Measurements from ENCODE around the gene CELSR3. TPM values are rescaled to one million over a fixed set of nuclear protein-coding genes. Genes with fewer than 3 reads are reported as not detected.

Gene CELSR3
- total RNA-seq, 2 experiments from 2014 or later = 15.8 to 17.8 TPM

DNA sequence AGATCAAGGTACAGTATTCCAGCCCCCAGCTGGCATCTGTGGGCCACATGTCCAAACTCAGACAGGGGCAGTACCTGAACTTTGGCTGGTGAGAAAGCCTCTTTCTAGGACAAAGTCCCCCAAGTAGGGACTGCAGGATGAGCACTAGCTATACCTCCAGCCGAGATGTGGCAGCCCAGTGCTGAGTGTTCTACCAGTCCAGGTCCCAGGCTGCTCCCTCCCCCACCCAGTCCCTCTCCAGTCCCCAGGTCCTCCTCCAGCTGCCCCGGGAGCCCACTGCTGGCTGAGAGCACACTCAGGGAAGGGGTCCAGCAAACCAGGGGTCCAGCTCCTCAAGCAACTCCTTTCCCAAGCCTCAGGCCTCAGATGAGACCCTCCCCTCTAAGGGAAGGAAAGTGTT is 28.9 kb downstream of the CELSR3 start:
- H3K27ac Mint-ChIP-seq = no peak overlapping the region
- no peaks in the 10 kb centered on the region for H3K9me3 Mint-ChIP-seq
- ATAC-seq (no peak), DNase-seq (no peak)
- intact Hi-C loops (cut with micrococcal nuclease) = no loop called here
- POLR2A ChIA-PET = interaction anchor here (1.2 to 3.5 kb wide), 4 partner anchors 9 to 29 kb away, joined by 4 to 25 read pairs (median 10); partner anchors contain the start of gene CELSR3
- H3K36me3 Mint-ChIP-seq (ENCODE audit: low read depth) = peaks cover 10% of the 10 kb centered on the region
- peak overlapping the region; percentile 88 for H3K4me3 Mint-ChIP-seq
- no peaks in the 10 kb centered on the region for H3K27me3 Mint-ChIP-seq
- CTCF ChIA-PET = interaction anchor here (1.1 to 3.5 kb wide), 7 partner anchors 10 to 198 kb away, joined by 3 to 46 read pairs (median 9); partner anchors contain the start of genes PFKFB4 and TMEM89
- peaks cover 21% of the 10 kb centered on the region for H3K4me1 Mint-ChIP-seq (ENCODE audit: low read depth)
- TF ChIP-seq, protein P1, sequence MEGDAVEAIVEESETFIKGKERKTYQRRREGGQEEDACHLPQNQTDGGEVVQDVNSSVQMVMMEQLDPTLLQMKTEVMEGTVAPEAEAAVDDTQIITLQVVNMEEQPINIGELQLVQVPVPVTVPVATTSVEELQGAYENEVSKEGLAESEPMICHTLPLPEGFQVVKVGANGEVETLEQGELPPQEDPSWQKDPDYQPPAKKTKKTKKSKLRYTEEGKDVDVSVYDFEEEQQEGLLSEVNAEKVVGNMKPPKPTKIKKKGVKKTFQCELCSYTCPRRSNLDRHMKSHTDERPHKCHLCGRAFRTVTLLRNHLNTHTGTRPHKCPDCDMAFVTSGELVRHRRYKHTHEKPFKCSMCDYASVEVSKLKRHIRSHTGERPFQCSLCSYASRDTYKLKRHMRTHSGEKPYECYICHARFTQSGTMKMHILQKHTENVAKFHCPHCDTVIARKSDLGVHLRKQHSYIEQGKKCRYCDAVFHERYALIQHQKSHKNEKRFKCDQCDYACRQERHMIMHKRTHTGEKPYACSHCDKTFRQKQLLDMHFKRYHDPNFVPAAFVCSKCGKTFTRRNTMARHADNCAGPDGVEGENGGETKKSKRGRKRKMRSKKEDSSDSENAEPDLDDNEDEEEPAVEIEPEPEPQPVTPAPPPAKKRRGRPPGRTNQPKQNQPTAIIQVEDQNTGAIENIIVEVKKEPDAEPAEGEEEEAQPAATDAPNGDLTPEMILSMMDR (IDR thresholded peaks at IDR 0.05) = no peak

DNA sequence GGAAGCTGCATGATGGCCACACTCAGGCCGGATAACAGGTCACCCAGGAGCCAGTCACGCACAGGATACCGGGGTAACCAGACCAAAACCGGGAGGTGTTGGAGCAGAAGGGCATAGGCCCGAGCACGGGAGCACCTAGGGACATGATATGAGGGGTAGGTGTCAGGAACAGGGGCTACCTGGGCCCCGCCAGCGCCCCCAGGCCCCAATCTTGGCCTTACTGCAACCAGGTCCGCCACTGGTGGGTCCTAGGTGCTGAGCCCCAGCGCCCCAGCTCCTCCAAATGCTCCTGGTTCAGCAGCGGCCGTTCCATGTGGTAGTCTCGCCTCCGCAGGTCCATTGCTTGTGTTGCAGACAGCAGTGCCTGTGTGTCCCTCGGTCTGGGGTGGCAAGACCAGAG is 29.4 kb downstream of the CELSR3 start:
- H3K27me3 Mint-ChIP-seq = no peaks in the 10 kb centered on the region
- ChIA-PET CTCF (interaction anchor here (1.1 to 3.5 kb wide), 5 partner anchors 9 to 197 kb away, joined by 3 to 46 read pairs (median 22); partner anchors contain the start of genes PFKFB4 and TMEM89), POLR2A (interaction anchor here (1.6 to 3.5 kb wide), 3 partner anchors 9 to 29 kb away, joined by 8 to 25 read pairs (median 11); partner anchors contain the start of gene CELSR3)
- no peaks in the 10 kb centered on the region for H3K9me3 Mint-ChIP-seq
- no peak for DNase-seq
- TF ChIP-seq, protein P1 (IDR thresholded peaks at IDR 0.05) = no peak
- peaks cover 21% of the 10 kb centered on the region for H3K4me1 Mint-ChIP-seq (ENCODE audit: low read depth)
- intact Hi-C loops (cut with micrococcal nuclease) = no loop called here
- peak overlapping the region; percentile 8 for H3K4me3 Mint-ChIP-seq
- ATAC-seq = no peak
- H3K27ac Mint-ChIP-seq = no peak overlapping the region
- H3K36me3 Mint-ChIP-seq (ENCODE audit: low read depth) = peaks cover 10% of the 10 kb centered on the region

DNA sequence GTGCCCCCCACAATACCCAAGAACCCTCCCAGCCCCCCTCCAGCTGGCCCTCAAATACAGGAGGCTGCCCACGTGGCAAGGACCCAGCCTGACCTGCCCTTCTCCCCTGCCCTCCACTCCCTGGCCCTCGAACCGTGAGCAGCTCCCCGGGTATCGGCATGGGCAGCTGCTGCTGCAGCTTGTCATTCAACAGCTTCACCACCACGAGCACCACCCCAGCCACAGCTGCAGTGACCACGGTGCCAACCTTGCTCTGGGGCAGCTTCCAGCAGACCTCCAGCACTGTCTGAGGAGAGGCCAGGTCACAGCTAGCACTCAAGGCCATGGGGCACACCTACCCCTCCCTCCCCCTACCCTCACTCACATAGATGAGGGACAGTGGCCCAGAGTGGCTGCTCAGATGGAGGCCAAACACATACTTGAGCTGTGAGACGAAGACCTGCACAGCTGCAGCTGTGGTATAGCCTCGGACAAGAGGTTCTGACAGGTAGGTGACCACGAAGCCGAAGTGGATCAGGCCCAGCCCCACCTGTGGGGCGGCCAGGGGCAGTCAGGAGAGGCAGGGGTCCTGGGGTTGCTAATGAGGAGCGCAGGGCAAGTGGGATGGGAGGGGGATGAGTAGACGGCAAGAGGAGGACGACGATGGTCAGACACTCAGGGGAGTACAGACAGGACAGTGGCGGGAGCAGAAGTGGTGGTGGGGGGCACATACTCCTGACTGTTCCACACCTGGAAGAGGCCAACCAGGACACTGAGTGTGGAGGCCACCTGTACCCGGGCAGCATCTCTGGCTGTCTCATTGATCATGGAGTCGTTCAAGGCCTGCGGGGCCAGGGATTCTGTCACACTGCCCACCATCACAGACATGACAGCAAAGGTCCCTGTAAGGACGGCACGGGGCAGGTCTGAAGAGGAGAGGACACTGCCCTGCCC is 30.9 kb downstream of the CELSR3 start:
- Mint-ChIP-seq H3K4me3 (no peak overlapping the region), H3K4me1 (ENCODE audit: low read depth) (peaks cover 15% of the 10 kb centered on the region), H3K9me3 (no peaks in the 10 kb centered on the region), H3K27me3 (no peaks in the 10 kb centered on the region), H3K27ac (no peak overlapping the region), H3K36me3 (ENCODE audit: low read depth) (peaks cover 10% of the 10 kb centered on the region)
- intact Hi-C loops (cut with micrococcal nuclease) = no loop called here
- DNase-seq = no peak
- POLR2A ChIA-PET = interaction anchor here (1.0 kb wide), 1 partner anchor 19 kb away, joined by 3 read pairs; no protein-coding TSS in a partner anchor
- CTCF ChIA-PET = no interaction called here
- ATAC-seq = no peak
- TF ChIP-seq, protein P1 (IDR thresholded peaks at IDR 0.05) = no peak

GRCh38 chr3:48630833-48631232 is 31.9 kb downstream of the CELSR3 start:
- H3K36me3 Mint-ChIP-seq (ENCODE audit: low read depth) = peaks cover 12% of the 10 kb centered on the region
- TF ChIP-seq, protein P1 (IDR thresholded peaks at IDR 0.05) = no peak

GRCh38 chr3:48630407-48630806 is 32.3 kb downstream of the CELSR3 start:
- no peak for DNase-seq
- H3K36me3 Mint-ChIP-seq (ENCODE audit: low read depth) = peaks cover 12% of the 10 kb centered on the region
- CTCF ChIA-PET = no interaction called here
- H3K27me3 Mint-ChIP-seq = no peaks in the 10 kb centered on the region
- H3K27ac Mint-ChIP-seq = no peak overlapping the region
- peaks cover 8% of the 10 kb centered on the region for H3K4me1 Mint-ChIP-seq (ENCODE audit: low read depth)
- no peak for ATAC-seq
- no peak overlapping the region for H3K4me3 Mint-ChIP-seq
- POLR2A ChIA-PET = interaction anchor here (0.9 to 1.4 kb wide), 2 partner anchors 9 to 11 kb away, joined by 3 to 6 read pairs; no protein-coding TSS in a partner anchor
- intact Hi-C loops (cut with micrococcal nuclease) = no loop called here
- H3K9me3 Mint-ChIP-seq = no peaks in the 10 kb centered on the region
- TF ChIP-seq, protein P1 (IDR thresholded peaks at IDR 0.05) = no peak

More at GRCh38 chr3:48630833-48631232, 31.9 kb downstream of the CELSR3 start:
- Mint-ChIP-seq H3K9me3 (no peaks in the 10 kb centered on the region), H3K4me3 (no peak overlapping the region), H3K4me1 (ENCODE audit: low read depth) (peaks cover 8% of the 10 kb centered on the region), H3K27ac (no peak overlapping the region), H3K27me3 (no peaks in the 10 kb centered on the region)
- intact Hi-C loops (cut with micrococcal nuclease) = no loop called here
- DNase-seq (no peak), ATAC-seq (no peak)
- ChIA-PET CTCF (no interaction called here), POLR2A (no interaction called here)

Measured in activated CD8-positive, alpha-beta T cell treated with anti-CD3 and anti-CD28 coated beads for 36 hours (primary cell).